Measurements from ENCODE around the gene OR7G2.

GRCh38 chr19:9070066-9070465 is 37.2 kb downstream of the OR7G2 start:
- TF ChIP-seq CTCF (IDR thresholded peaks at IDR 0.05) = no peak
- TF ChIP-seq POLR2AphosphoS5 (IDR thresholded peaks at IDR 0.05) = no peak
- TF ChIP-seq POLR2A (IDR thresholded peaks at IDR 0.05) = no peak
- no peak for TF ChIP-seq EP300 (IDR thresholded peaks at IDR 0.05)

All from upper lobe of left lung (tissue), 4 donors.